Gastroesophageal sphincter (tissue), 3 donors: ENCODE data around the gene SNX14.

Source experiments
- CTCF ChIP-seq, 4 experiments: fragments of 200-600 bp in 2 of 4; fragments of 450-650 bp in 2 of 4; sonication (generic) in 1 of 4; IDR thresholded peaks; one replicate each; pipeline ENCODE4 v1.5.1; 2017 to 2019; ENCODE audit warnings: antibody characterized with exemption in 4 of 4, mild to moderate bottlenecking in 2 of 4, moderate library complexity in 2 of 4
- POLR2A ChIP-seq, 2 donors: fragments of 450-650 bp; IDR thresholded peaks; one replicate each; pipeline ENCODE4 v1.6.1; 2017; ENCODE audit warnings: antibody characterized with exemption in 2 of 2, mild to moderate bottlenecking in 2 of 2, moderate library complexity in 1 of 2
- POLR2AphosphoS5 ChIP-seq: sonication (generic); formaldehyde crosslinking; IDR thresholded peaks from one replicate; pipeline ENCODE4 v1.6.1; 2017; ENCODE audit warnings: antibody characterized with exemption

- TF ChIP-seq CTCF (IDR thresholded peaks at IDR 0.05) (no peak), POLR2AphosphoS5 (no peak), POLR2A (IDR thresholded peaks at IDR 0.05) (no peak)
Measured at GRCh38 chr6:85641522-85641896, 47.9 kb upstream of the SNX14 start.
